Fibroblast of mammary gland (primary cell): ENCODE measurements around the gene RAF1.
"Not testable (repeated sequence)": the region's sequence is repeated elsewhere in the genome, so short reads cannot be mapped to it uniquely, and the experiment has no call there.

Source experiments
- DNase-seq: peaks from one replicate; pipeline ENCODE4 v3.0.0-alpha.2; 2010; ENCODE audit warnings: low read depth
- H3K4me3 ChIP-seq: 2 replicates; pipeline ENCODE4 v1.5.1; 2011; ENCODE audit warnings: low read depth, mild to moderate bottlenecking, low read length, moderate library complexity; ENCODE audit not compliant: control insufficient read depth
- CTCF ChIP-seq: conservative IDR thresholded peaks from 2 replicates; pipeline ENCODE4 v1.5.1; 2011; ENCODE audit warnings: low read depth, low read length, inconsistent platforms; ENCODE audit not compliant: control insufficient read depth, insufficient read depth

The RAF1 gene

GRCh38 chr3:12663401-12663935, 449 bp downstream of the RAF1 start:
- no peak for DNase-seq
- TF ChIP-seq CTCF, result no peak
- H3K4me3 ChIP-seq, result peak overlapping the region; percentile 94

DNA sequence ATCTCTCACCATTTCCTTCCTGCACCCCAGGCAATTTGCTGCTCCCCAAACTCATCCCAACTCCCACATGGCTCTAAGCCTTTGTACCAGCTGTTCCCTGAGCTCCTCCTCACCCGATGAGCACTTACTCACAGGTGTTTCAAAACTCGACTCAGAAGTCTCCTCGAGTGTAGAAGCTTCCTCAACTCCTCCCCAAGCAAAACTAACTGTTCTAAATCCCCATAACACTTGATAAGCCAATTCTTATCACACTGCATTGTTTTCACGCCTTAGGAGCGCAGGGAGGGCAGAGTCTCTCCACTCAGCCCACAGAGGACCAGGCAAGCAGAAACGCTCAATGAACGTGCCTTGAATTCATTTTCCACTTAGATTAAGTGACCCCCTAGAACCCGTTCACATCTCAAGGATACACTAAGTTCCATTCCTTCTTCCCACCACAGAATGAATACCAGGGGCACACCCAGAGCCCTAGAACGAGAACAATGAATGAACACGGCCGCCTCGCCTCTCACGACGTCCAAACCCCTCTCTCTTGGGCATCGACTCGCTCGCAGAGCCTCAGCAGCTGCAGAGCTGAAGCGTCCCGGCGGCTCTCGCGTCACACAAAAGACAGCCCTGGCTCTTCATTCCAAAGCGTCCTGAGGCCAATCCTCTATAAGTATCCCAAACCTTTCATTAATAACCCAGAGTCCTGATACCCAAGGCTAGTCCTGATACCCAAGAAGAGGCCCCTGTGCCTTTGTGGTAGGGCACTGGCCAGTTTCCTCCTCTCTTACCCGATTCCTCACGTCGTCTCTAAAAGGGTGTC, 1.1 kb downstream of the RAF1 start:
- H3K4me3 ChIP-seq, result peak overlapping the region; percentile 94
- no peak for TF ChIP-seq CTCF
- peak; percentile 62 for DNase-seq

- H3K4me3 ChIP-seq, result peak overlapping the region; percentile 94
- no peak for TF ChIP-seq CTCF
- no peak for DNase-seq
Measured at GRCh38 chr3:12661926-12662592, 1.9 kb downstream of the RAF1 start.

GRCh38 chr3:12661375-12661774, 2.5 kb downstream of the RAF1 start:
- H3K4me3 ChIP-seq, DNase-seq: not testable (repeated sequence)

GRCh38 chr3:12660196-12660595, 3.7 kb downstream of the RAF1 start:
- H3K4me3 ChIP-seq, result no peak overlapping the region
- no peak for DNase-seq
- no peak for TF ChIP-seq CTCF

GRCh38 chr3:12659316-12660015, 4.5 kb downstream of the RAF1 start:
- no peak for DNase-seq
- H3K4me3 ChIP-seq, result no peak overlapping the region
- TF ChIP-seq CTCF, result no peak

- TF ChIP-seq CTCF, result no peak
- no peak overlapping the region for H3K4me3 ChIP-seq
- peak; percentile 87 for DNase-seq
Measured at GRCh38 chr3:12658593-12659058, 5.3 kb downstream of the RAF1 start.
